SK-N-SH (cell line): ENCODE measurements around the gene INPP5E. TPM values are rescaled to one million over a fixed set of nuclear protein-coding genes. Genes with fewer than 3 reads are reported as not detected.

ENCODE experiments used
- CTCF ChIA-PET: fragments of 300-600, 350-600 bp; formaldehyde crosslinking; extraction: SDS; loops from one replicate; lab custom pipeline; 2021; lab: Yijun Ruan, JAX
- POLR2A ChIA-PET: fragments of 350-600 bp; sonication (Branson Sonifier 250); formaldehyde crosslinking; extraction: SDS; loops from one replicate; lab custom pipeline; 2020; ENCODE audit warnings: antibody characterized with exemption, inconsistent platforms; lab: Yijun Ruan, JAX
- DNase-seq: peaks from one replicate; pipeline ENCODE4 v3.0.0; 2012
- H2AFZ ChIP-seq: fragments of 200-600 bp; sonication (generic); 2 replicates; pipeline ENCODE4 v1.8.1; 2016; ENCODE audit warnings: antibody characterized with exemption, mild to moderate bottlenecking, low read depth
- H3F3A ChIP-seq: fragments of 200-600 bp; sonication (generic); replicated peaks from 2 replicates; pipeline ENCODE3; 2016; ENCODE audit warnings: antibody characterized with exemption, mild to moderate bottlenecking; ENCODE audit not compliant: insufficient read depth
- H3K27ac ChIP-seq, 2 experiments: fragments of 200-500 bp in 1 of 2; fragments of 200-600 bp in 1 of 2; sonication (Bioruptor generic) in 1 of 2; sonication (generic), shearing (Covaris generic) in 1 of 2; 2 replicates each; pipeline versions ENCODE4 v1.5.1 to v1.6.1; 2014 to 2016; ENCODE audit warnings: low read depth in 2 of 2, inconsistent platforms in 1 of 2, low read length in 1 of 2, mild to moderate bottlenecking in 1 of 2, mixed read lengths in 1 of 2
- H3K27me3 ChIP-seq: fragments of 200-600 bp; sonication (generic), shearing (Covaris generic); 2 replicates; pipeline ENCODE4 v1.6.1; 2016; ENCODE audit warnings: mixed run types; ENCODE audit not compliant: insufficient read depth
- H3K36me3 ChIP-seq, 2 experiments: fragments of 200-500 bp in 1 of 2; fragments of 200-600 bp in 1 of 2; sonication (Bioruptor generic) in 1 of 2; sonication (generic) in 1 of 2; replicated peaks in 1 of 2; 2 replicates each; pipeline versions ENCODE3 to v1.5.1; 2014 to 2016; ENCODE audit warnings: low read length in 1 of 2, mild to moderate bottlenecking in 1 of 2; ENCODE audit not compliant: insufficient read depth in 2 of 2, control insufficient read depth in 1 of 2
- H3K4me1 ChIP-seq, 2 experiments: fragments of 200-500 bp in 1 of 2; fragments of 200-600 bp in 1 of 2; sonication (Bioruptor generic) in 1 of 2; sonication (generic), shearing (Covaris generic) in 1 of 2; 2 replicates each; pipeline versions ENCODE4 v1.5.1 to v1.6.1; 2014 to 2016; ENCODE audit warnings: low read depth in 1 of 2, low read length in 1 of 2, mixed run types in 1 of 2; ENCODE audit not compliant: insufficient read depth in 2 of 2, control insufficient read depth in 1 of 2
- H3K4me2 ChIP-seq: fragments of 200-600 bp; sonication (generic), shearing (Covaris generic); 2 replicates; pipeline ENCODE4 v1.6.1; 2017; ENCODE audit warnings: mixed run types
- H3K4me3 ChIP-seq, 2 experiments: fragments of 200-500 bp in 1 of 2; fragments of 200-600 bp in 1 of 2; sonication (Bioruptor generic) in 1 of 2; sonication (generic), shearing (Covaris generic) in 1 of 2; 2 replicates each; pipeline versions ENCODE4 v1.5.1 to v1.8.1; 2014 to 2016; ENCODE audit warnings: low read depth in 2 of 2, inconsistent platforms in 1 of 2, low read length in 1 of 2, mild to moderate bottlenecking in 1 of 2, mixed read lengths in 1 of 2, moderate library complexity in 1 of 2
- H3K79me2 ChIP-seq: fragments of 200-600 bp; sonication (generic); 2 replicates; pipeline ENCODE4 v1.8.1; 2017; ENCODE audit warnings: mild to moderate bottlenecking; ENCODE audit not compliant: insufficient read depth
- H3K9ac ChIP-seq: fragments of 200-600 bp; sonication (generic); 2 replicates; pipeline ENCODE4 v1.6.1; 2017; ENCODE audit warnings: mixed run types
- H3K9me2 ChIP-seq: fragments of 200-600 bp; sonication (generic); 2 replicates; pipeline ENCODE4 v1.6.1; 2017; ENCODE audit warnings: mixed run types
- H3K9me3 ChIP-seq: fragments of 200-600 bp; sonication (generic); 2 replicates; pipeline ENCODE4 v1.6.1; 2017; ENCODE audit warnings: mixed run types, mild to moderate bottlenecking, moderate library complexity
- H4K20me1 ChIP-seq: fragments of 200-600 bp; sonication (generic); 2 replicates; pipeline ENCODE4 v1.6.1; 2017; ENCODE audit warnings: mild to moderate bottlenecking, mixed run types; ENCODE audit not compliant: insufficient read depth
- CHD2 ChIP-seq: fragments of 150-350 bp; IDR thresholded peaks from 2 replicates; pipeline ENCODE4 v1.6.1; 2018; ENCODE audit warnings: low read length; ENCODE audit not compliant: partially characterized antibody
- EP300 ChIP-seq, 2 experiments: IDR thresholded peaks; 2 replicates each; pipeline versions ENCODE4 v1.4.0 to v1.6.1; 2012; ENCODE audit warnings: borderline replicate concordance in 1 of 2, low read depth in 1 of 2, low read length in 1 of 2
- FOSL2 ChIP-seq: IDR thresholded peaks from 2 replicates; pipeline ENCODE4 v1.4.0; 2012; ENCODE audit warnings: low read depth, mild to moderate bottlenecking, moderate library complexity, borderline replicate concordance
- FOXJ3 ChIP-seq: sonication (generic); formaldehyde crosslinking; IDR thresholded peaks from 2 replicates; pipeline ENCODE4 v1.5.1; 2020; ENCODE audit warnings: mild to moderate bottlenecking, missing genetic modification reagents
- FOXM1 ChIP-seq: IDR thresholded peaks from 2 replicates; pipeline ENCODE4 v1.4.0; 2012; ENCODE audit warnings: low read depth, mild to moderate bottlenecking
- GABPA ChIP-seq: IDR thresholded peaks from 2 replicates; pipeline ENCODE4 v1.4.0; 2012; ENCODE audit warnings: low read depth, mild to moderate bottlenecking
- MEF2A ChIP-seq: IDR thresholded peaks from 2 replicates; pipeline ENCODE4 v1.4.0; 2012; ENCODE audit warnings: low read depth, borderline replicate concordance
- MXI1 ChIP-seq: IDR thresholded peaks from 2 replicates; pipeline ENCODE4 v1.6.1; 2012; ENCODE audit warnings: mild to moderate bottlenecking, low read depth, low read length, improper control_type of control experiment
- NFIC ChIP-seq: IDR thresholded peaks from 2 replicates; pipeline ENCODE4 v1.4.0; 2012; ENCODE audit warnings: borderline replicate concordance
- NRF1 ChIP-seq: IDR thresholded peaks from 2 replicates; pipeline ENCODE4 v1.6.1; 2012; ENCODE audit warnings: low read depth, mild to moderate bottlenecking, low read length
- TEAD4 ChIP-seq: IDR thresholded peaks from 2 replicates; pipeline ENCODE4 v1.4.0; 2012; ENCODE audit warnings: mild to moderate bottlenecking, borderline replicate concordance; ENCODE audit not compliant: insufficient read depth
- WGBS: methylation state at CpG from one replicate; pipeline ENCODE4 v1.1.6; 2017; ENCODE audit warnings: low lambda C conversion rate; 5-methylcytosine and 5-hydroxymethylcytosine counted together
- polyA plus RNA-seq, 3 experiments: library from polyadenylated mRNA; depleted of rRNA; stranded (reverse); fragments of >200 nt; gene quantifications; 2 replicates each; pipeline ENCODE4 v1.2.3, GENCODE V29; 2012
- TF ChIP-seq, protein P1 (sequence below): IDR thresholded peaks from 2 replicates; pipeline ENCODE4 v1.4.0; 2012; ENCODE audit warnings: low read depth, borderline replicate concordance
- TF ChIP-seq, protein P2 (sequence below): IDR thresholded peaks from 2 replicates; pipeline ENCODE4; 2012
- TF ChIP-seq, protein P3 (sequence below): fragments of 200-600 bp; sonication (generic); IDR thresholded peaks from 2 replicates; pipeline ENCODE4 v1.6.1; 2017; ENCODE audit warnings: antibody characterized with exemption, mild to moderate bottlenecking, moderate library complexity

The INPP5E gene
- polyA plus RNA-seq, 1 of the 3 experiments (the other 2 are of a cell fraction) = 12.8 TPM

DNA sequence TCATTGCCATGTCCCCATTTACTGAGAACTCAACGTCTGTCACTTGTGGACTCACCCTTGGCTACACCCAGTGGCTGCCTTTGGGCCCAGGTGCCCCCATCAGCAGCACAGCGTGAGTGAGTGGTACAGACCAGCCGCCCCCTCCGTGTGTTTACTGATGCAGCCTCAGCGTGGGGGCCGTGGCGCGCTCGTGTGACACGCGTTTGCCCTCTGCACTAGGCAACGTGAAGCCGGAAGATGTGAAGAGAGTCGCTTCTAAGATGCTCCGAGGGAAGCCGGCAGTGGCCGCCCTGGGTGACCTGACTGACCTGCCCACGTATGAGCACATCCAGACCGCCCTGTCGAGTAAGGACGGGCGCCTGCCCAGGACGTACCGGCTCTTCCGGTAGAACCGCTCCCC, 16.8 kb downstream of the INPP5E start (continued):
- TF ChIP-seq, protein P1, sequence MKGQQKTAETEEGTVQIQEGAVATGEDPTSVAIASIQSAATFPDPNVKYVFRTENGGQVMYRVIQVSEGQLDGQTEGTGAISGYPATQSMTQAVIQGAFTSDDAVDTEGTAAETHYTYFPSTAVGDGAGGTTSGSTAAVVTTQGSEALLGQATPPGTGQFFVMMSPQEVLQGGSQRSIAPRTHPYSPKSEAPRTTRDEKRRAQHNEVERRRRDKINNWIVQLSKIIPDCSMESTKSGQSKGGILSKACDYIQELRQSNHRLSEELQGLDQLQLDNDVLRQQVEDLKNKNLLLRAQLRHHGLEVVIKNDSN = no peak
- TF ChIP-seq EP300 (IDR thresholded peaks at IDR 0.05; ENCODE audit: borderline replicate concordance in 1 of 2, low read depth in 1 of 2, low read length in 1 of 2) (no peak), NRF1 (no peak)

DNA sequence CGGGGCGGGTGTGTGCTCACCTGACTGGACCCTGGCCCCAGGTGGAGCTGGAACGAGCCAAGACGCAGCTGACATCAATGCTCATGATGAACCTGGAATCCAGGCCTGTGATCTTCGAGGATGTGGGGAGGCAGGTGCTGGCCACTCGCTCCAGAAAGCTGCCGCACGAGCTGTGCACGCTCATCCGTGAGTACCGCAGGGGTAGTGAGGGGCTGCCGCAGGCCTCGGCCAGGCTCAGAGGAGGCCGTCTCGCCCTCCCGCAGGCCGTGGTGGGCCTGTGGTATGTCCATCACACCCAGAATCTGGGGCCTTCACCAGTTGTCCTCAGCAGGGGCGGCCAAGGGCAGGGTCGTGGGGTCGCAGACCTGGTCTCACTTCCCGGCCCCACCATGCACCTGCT, 17.9 kb downstream of the INPP5E start:
- 96% methylated on average over 8 of the region's 21 CpGs for WGBS
- no peak for DNase-seq
- Histone ChIP-seq H3K4me3 (no peak overlapping the region), H3K4me2 (no peak overlapping the region), H3K27ac (no peak overlapping the region), H3K9ac (no peak overlapping the region), H4K20me1 (no peaks in the 10 kb centered on the region), H3K9me3 (no peaks in the 10 kb centered on the region), H3K4me1 (no peaks in the 10 kb centered on the region), H3K9me2 (no peaks in the 10 kb centered on the region), H3K36me3 (peaks cover 21 to 59% of the 10 kb centered on the region in 2 experiments), H2AFZ (no peak overlapping the region), H3K27me3 (no peaks in the 10 kb centered on the region), H3F3A (peaks cover 7% of the 10 kb centered on the region), H3K79me2 (no peaks in the 10 kb centered on the region)
- TF ChIP-seq FOSL2 (no peak), NFIC (no peak), FOXM1 (no peak), MEF2A (no peak), TEAD4 (no peak), GABPA (no peak)
- TF ChIP-seq, protein P2, sequence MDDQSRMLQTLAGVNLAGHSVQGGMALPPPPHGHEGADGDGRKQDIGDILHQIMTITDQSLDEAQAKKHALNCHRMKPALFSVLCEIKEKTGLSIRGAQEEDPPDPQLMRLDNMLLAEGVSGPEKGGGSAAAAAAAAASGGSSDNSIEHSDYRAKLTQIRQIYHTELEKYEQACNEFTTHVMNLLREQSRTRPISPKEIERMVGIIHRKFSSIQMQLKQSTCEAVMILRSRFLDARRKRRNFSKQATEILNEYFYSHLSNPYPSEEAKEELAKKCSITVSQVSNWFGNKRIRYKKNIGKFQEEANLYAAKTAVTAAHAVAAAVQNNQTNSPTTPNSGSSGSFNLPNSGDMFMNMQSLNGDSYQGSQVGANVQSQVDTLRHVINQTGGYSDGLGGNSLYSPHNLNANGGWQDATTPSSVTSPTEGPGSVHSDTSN = no peak
- ChIA-PET CTCF (no interaction called here), POLR2A (no interaction called here)

DNA sequence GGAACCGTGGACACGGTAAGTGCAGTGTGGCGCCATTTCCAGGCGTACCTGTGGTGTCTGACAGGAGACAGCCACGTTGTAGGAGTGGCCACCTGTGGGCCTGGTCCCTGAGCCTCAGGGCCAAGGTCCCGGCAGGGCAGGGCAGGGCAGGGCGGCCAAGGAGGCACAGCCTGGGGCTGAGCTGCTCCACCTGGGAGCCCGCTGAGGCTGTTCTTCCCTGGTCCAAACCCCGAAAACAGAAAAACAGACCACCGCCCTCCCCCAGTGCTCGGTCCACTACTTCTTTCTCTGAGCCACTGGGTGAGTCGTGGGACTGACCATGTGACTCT, 20.6 kb downstream of the INPP5E start:
- peaks cover 12% of the 10 kb centered on the region; the same call in 1 of the 2 replicates for H3K79me2 ChIP-seq
- H3K4me3 ChIP-seq = no peak overlapping the region
- TF ChIP-seq CHD2 (no peak), FOSL2 (no peak), GABPA (no peak), TEAD4 (no peak), FOXJ3 (CRISPR knock-in tag) (no peak), MXI1 (no peak)
- TF ChIP-seq, protein P3, sequence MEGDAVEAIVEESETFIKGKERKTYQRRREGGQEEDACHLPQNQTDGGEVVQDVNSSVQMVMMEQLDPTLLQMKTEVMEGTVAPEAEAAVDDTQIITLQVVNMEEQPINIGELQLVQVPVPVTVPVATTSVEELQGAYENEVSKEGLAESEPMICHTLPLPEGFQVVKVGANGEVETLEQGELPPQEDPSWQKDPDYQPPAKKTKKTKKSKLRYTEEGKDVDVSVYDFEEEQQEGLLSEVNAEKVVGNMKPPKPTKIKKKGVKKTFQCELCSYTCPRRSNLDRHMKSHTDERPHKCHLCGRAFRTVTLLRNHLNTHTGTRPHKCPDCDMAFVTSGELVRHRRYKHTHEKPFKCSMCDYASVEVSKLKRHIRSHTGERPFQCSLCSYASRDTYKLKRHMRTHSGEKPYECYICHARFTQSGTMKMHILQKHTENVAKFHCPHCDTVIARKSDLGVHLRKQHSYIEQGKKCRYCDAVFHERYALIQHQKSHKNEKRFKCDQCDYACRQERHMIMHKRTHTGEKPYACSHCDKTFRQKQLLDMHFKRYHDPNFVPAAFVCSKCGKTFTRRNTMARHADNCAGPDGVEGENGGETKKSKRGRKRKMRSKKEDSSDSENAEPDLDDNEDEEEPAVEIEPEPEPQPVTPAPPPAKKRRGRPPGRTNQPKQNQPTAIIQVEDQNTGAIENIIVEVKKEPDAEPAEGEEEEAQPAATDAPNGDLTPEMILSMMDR = no peak
- TF ChIP-seq, all 33 proteins: peak for 0
- H4K20me1 ChIP-seq = no peaks in the 10 kb centered on the region
- no peak overlapping the region for H3K4me2 ChIP-seq
- H3K9ac ChIP-seq = no peak overlapping the region
- H3K9me2 ChIP-seq = no peaks in the 10 kb centered on the region
- H3K36me3 ChIP-seq = peaks cover 36 to 73% of the 10 kb centered on the region in 2 experiments
- H3K27me3 ChIP-seq = no peaks in the 10 kb centered on the region
- no peaks in the 10 kb centered on the region for H3K9me3 ChIP-seq
- no peaks in the 10 kb centered on the region for H3K4me1 ChIP-seq
- ChIA-PET POLR2A (interaction anchor here (1.0 kb wide), 1 partner anchor 32 kb away, joined by 4 read pairs; no protein-coding TSS in a partner anchor), CTCF (interaction anchor here (0.8 kb wide), 1 partner anchor 18 kb away, joined by 3 read pairs; no protein-coding TSS in a partner anchor)
- no peak overlapping the region for H2AFZ ChIP-seq
- no peak overlapping the region for H3K27ac ChIP-seq
- WGBS = 94% methylated on average over 12 of the region's 12 CpGs
- no peak for DNase-seq
- no peaks in the 10 kb centered on the region for H3F3A ChIP-seq
